Measurements from ENCODE around the gene RAB11FIP4. TPM values are rescaled to one million over a fixed set of nuclear protein-coding genes. Genes with fewer than 3 reads are reported as not detected.

RAB11FIP4 gene
- total and polyA plus RNA-seq, 2 of the 8 experiments (the other 6 are each of a cell fraction or from before 2014, with no cell fraction given), result 21.7 to 53.2 TPM

DNA sequence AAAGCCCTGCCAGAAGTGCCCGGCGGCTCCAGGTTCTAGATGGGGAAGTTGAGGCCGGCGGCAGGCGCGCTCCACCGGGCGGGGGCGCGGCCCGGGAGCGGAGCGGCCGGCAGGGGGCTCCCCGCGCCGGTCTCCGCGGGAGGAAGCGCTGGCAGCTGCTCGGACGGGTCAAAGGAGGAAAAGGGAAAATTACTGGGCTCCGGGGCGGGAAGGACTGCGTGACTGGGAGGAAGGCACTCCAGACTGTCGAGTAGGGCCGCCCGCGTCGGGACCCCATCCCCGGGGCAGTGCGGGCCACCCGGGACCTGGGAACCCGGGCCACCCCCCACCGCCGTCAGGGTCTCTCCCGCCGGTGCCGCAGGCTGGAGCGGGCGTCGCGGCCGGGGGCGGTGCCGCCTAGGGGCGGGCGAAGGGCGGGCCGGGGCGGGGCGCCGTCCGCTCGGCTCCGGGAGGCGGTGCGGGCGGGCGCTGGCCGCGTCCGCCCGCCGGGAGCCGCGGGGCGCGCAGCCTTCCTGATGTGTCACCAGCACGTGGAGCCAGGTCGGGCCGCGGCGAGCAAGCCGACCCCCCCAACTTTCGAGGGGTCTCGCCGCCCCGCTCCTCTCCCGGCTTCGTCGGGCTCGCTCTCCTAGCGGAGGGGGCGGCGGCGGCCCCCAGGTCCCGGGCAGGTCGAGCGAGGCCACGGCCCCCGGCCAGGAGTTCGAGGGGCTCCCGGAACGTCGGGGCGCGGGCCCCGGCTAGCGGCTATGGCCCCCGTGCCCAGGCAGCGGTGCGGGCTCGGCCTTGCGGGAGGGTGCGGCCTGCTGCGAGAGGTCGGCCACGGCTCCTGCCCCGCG lies 167.5 kb downstream of the RAB11FIP4 start (continued):
- TF ChIP-seq, protein P1, sequence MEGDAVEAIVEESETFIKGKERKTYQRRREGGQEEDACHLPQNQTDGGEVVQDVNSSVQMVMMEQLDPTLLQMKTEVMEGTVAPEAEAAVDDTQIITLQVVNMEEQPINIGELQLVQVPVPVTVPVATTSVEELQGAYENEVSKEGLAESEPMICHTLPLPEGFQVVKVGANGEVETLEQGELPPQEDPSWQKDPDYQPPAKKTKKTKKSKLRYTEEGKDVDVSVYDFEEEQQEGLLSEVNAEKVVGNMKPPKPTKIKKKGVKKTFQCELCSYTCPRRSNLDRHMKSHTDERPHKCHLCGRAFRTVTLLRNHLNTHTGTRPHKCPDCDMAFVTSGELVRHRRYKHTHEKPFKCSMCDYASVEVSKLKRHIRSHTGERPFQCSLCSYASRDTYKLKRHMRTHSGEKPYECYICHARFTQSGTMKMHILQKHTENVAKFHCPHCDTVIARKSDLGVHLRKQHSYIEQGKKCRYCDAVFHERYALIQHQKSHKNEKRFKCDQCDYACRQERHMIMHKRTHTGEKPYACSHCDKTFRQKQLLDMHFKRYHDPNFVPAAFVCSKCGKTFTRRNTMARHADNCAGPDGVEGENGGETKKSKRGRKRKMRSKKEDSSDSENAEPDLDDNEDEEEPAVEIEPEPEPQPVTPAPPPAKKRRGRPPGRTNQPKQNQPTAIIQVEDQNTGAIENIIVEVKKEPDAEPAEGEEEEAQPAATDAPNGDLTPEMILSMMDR (IDR thresholded peaks at IDR 0.05; ENCODE audit: control extremely low read depth in 1 of 3, insufficient read depth in 1 of 3, low read depth in 1 of 3, low read length in 3 of 3), result peak; percentile 61 to 93 (median 66)
- no peak for TF ChIP-seq CHD1 (IDR thresholded peaks at IDR 0.05; ENCODE audit: low read depth, low read length)
- TF ChIP-seq, protein P2, sequence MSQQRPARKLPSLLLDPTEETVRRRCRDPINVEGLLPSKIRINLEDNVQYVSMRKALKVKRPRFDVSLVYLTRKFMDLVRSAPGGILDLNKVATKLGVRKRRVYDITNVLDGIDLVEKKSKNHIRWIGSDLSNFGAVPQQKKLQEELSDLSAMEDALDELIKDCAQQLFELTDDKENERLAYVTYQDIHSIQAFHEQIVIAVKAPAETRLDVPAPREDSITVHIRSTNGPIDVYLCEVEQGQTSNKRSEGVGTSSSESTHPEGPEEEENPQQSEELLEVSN (IDR thresholded peaks at IDR 0.05), result peak; percentile 89
